Fibroblast of the aortic adventitia (primary cell): Measurements from ENCODE around the gene LTK. TPM values are rescaled to one million over a fixed set of nuclear protein-coding genes. Genes with fewer than 3 reads are reported as not detected.

ENCODE experiments used
- DNase-seq: peaks from one replicate; pipeline ENCODE4 v3.0.0-alpha.2; 2010; ENCODE audit warnings: low read depth
- H3K4me3 ChIP-seq: 2 replicates; pipeline ENCODE4 v1.5.1; 2011; ENCODE audit warnings: low read depth, mild to moderate bottlenecking, control low read depth, low read length, moderate library complexity
- total RNA-seq: library from RNA; depleted of rRNA; stranded (reverse); fragments of >200 nt; gene quantifications from 2 replicates; pipeline ENCODE4 v1.2.3, GENCODE V29; 2012; ENCODE audit warnings: low replicate concordance
- TF ChIP-seq, protein P1 (sequence below): IDR thresholded peaks from 2 replicates; pipeline ENCODE4 v1.5.1; 2011; ENCODE audit warnings: mild to moderate bottlenecking, low read length, control low read depth, inconsistent platforms; ENCODE audit not compliant: insufficient read depth

Gene LTK
- total RNA-seq, 1 donor = under 0.01 TPM

GRCh38 chr15:41512940-41513505 is 604 bp downstream of the LTK start:
- TF ChIP-seq, protein P1, sequence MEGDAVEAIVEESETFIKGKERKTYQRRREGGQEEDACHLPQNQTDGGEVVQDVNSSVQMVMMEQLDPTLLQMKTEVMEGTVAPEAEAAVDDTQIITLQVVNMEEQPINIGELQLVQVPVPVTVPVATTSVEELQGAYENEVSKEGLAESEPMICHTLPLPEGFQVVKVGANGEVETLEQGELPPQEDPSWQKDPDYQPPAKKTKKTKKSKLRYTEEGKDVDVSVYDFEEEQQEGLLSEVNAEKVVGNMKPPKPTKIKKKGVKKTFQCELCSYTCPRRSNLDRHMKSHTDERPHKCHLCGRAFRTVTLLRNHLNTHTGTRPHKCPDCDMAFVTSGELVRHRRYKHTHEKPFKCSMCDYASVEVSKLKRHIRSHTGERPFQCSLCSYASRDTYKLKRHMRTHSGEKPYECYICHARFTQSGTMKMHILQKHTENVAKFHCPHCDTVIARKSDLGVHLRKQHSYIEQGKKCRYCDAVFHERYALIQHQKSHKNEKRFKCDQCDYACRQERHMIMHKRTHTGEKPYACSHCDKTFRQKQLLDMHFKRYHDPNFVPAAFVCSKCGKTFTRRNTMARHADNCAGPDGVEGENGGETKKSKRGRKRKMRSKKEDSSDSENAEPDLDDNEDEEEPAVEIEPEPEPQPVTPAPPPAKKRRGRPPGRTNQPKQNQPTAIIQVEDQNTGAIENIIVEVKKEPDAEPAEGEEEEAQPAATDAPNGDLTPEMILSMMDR = no peak
- no peak for DNase-seq
- peak overlapping the region; percentile 13 for H3K4me3 ChIP-seq

DNA sequence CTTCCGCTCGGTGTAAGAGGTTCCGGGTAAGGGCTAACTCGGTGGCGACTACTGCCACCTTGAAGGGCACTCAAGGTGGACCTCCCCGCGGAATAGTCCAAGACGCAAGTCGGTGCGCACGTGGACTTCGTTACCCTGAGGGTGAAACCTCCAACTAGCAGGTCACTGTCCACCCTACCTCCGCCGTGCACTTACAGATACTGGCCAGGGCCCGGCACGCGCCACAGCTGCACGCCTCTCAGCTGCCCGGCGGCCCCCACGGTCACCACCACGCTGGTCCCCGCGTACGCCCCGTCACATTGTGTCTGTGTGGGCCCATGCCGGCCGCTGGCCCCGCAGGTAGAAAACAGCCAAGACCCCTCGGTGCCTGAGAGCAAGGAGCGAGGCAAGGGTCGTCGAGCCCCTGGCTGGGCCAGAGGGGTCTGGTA is 1.1 kb downstream of the LTK start:
- H3K4me3 ChIP-seq = no peak overlapping the region
- TF ChIP-seq, protein P1 = no peak
- no peak for DNase-seq

GRCh38 chr15:41511899-41512369 is 1.7 kb downstream of the LTK start:
- TF ChIP-seq, protein P1 = no peak
- no peak overlapping the region for H3K4me3 ChIP-seq
- DNase-seq = no peak

GRCh38 chr15:41511331-41511898 is 2.2 kb downstream of the LTK start:
- no peak overlapping the region for H3K4me3 ChIP-seq
- DNase-seq = no peak
- TF ChIP-seq, protein P1 = no peak

- no peak overlapping the region for H3K4me3 ChIP-seq
- DNase-seq = no peak
- TF ChIP-seq, protein P1 = no peak
These were observed 2.9 kb downstream of the LTK start for GRCh38 chr15:41510728-41511127.

GRCh38 chr15:41507820-41508290 is 5.8 kb downstream of the LTK start:
- no peak for DNase-seq
- no peak overlapping the region for H3K4me3 ChIP-seq
- TF ChIP-seq, protein P1 = no peak

- DNase-seq = no peak
- TF ChIP-seq, protein P1 = no peak
- no peak overlapping the region for H3K4me3 ChIP-seq
These were observed 6.8 kb downstream of the LTK start for GRCh38 chr15:41506796-41507341.
